K562 (cell line): ENCODE data around the gene RIMKLA. TPM values are rescaled to one million over a fixed set of nuclear protein-coding genes. Genes with fewer than 3 reads are reported as not detected.

ENCODE experiments used
- ATF3 ChIP-seq, 2 experiments: fragments of 450-650 bp in 1 of 2; sonication (generic) in 1 of 2; formaldehyde crosslinking in 1 of 2; IDR thresholded peaks in 1 of 2; conservative IDR thresholded peaks in 1 of 2; 2 replicates each; pipeline versions ENCODE4 v1.6.1 to v1.8.1; 2016 to 2023; ENCODE audit warnings: mild to moderate bottlenecking in 2 of 2, moderate library complexity in 2 of 2, inconsistent platforms in 1 of 2, missing genetic modification reagents in 1 of 2
- FOS ChIP-seq: IDR thresholded peaks from 3 replicates; pipeline ENCODE4 v1.6.1; 2011; ENCODE audit not compliant: insufficient read length; ENCODE audit errors: extremely low read depth
- FOXA3 ChIP-seq, 2 experiments: fragments of 450-650 bp in 1 of 2; sonication (generic) in 1 of 2; formaldehyde crosslinking; IDR thresholded peaks in 1 of 2; conservative IDR thresholded peaks in 1 of 2; 2 replicates each; pipeline versions ENCODE4 v1.4.0 to v1.8.0; 2020 to 2022; ENCODE audit warnings: mild to moderate bottlenecking in 2 of 2, missing genetic modification reagents in 1 of 2
- HEY1 ChIP-seq: fragments of 250-450 bp; sonication (Bioruptor Pico); IDR thresholded peaks from 2 replicates; pipeline ENCODE4 v1.5.0; 2020; ENCODE audit warnings: mild to moderate bottlenecking, moderate library complexity, borderline replicate concordance
- HMBOX1 ChIP-seq: sonication (generic); IDR thresholded peaks from 2 replicates; pipeline ENCODE4 v1.6.1; 2016
- NR2F6 ChIP-seq: fragments of 450-650 bp; formaldehyde crosslinking; IDR thresholded peaks from 2 replicates; pipeline ENCODE4 v1.4.0; 2020; ENCODE audit warnings: mild to moderate bottlenecking
- PYGO2 ChIP-seq: fragments of 450-650 bp; IDR thresholded peaks from 2 replicates; pipeline ENCODE4 v1.6.1; 2016; ENCODE audit warnings: mild to moderate bottlenecking, missing genetic modification characterization, moderate library complexity, missing compliant biosample characterization
- RB1 ChIP-seq: fragments of 450-650 bp; IDR thresholded peaks from 2 replicates; pipeline ENCODE4 v1.6.1; 2017; ENCODE audit warnings: low read depth, mild to moderate bottlenecking
- RBM17 ChIP-seq: fragments of 200-400 bp; formaldehyde crosslinking; IDR thresholded peaks from 2 replicates; pipeline ENCODE4 v1.6.1; 2017; ENCODE audit warnings: low read depth, mild to moderate bottlenecking, low read length, borderline replicate concordance
- SIN3A ChIP-seq, 2 experiments: fragments of 150-350 bp in 1 of 2; IDR thresholded peaks; 2 replicates each; pipeline ENCODE4 v1.6.1; 2011 to 2016; ENCODE audit warnings: borderline replicate concordance in 2 of 2, low read depth in 2 of 2, low read length in 2 of 2, mild to moderate bottlenecking in 2 of 2, moderate library complexity in 2 of 2; ENCODE audit not compliant: control insufficient read depth in 1 of 2
- SMARCA4 ChIP-seq: fragments of 450-650 bp; IDR thresholded peaks from 2 replicates; pipeline ENCODE4 v1.6.1; 2016
- SOX6 ChIP-seq: fragments of 450-650 bp; IDR thresholded peaks from 2 replicates; pipeline ENCODE4 v1.6.1; 2014; ENCODE audit warnings: mild to moderate bottlenecking
- polyA plus RNA-seq, 8 experiments: library from polyadenylated mRNA; depleted of rRNA in 4 of 8; stranded (reverse) in 5 of 8; unstranded in 3 of 8; fragments of >200 nt; fragmentation: Nextera tagmentation in 2 of 8; fragmentation: Illumina TruSeq in 1 of 8; extraction: Ambion mirVana in 2 of 8; extraction: Trizol in 1 of 8; gene quantifications; 2 replicates each; pipeline versions ENCODE4 v1.2.1 to v1.2.3, GENCODE V29; 2011 to 2014; ENCODE audit warnings: inconsistent platforms in 1 of 8, missing spikeins in 1 of 8
- total RNA-seq, 7 experiments: library from RNA; depleted of rRNA in 6 of 7; stranded (reverse); fragments of >200 nt in 6 of 7; fragmentation: Illumina TruSeq in 2 of 7; extraction: Trizol in 2 of 7; gene quantifications; 2 replicates each; pipeline versions ENCODE4 v1.2.1 to v1.2.3, GENCODE V29; 2011 to 2021; ENCODE audit warnings: low replicate concordance in 1 of 7
- TF ChIP-seq, protein P1 (sequence below), 2 experiments: fragments of 450-650 bp; conservative IDR thresholded peaks; 2 replicates each; pipeline ENCODE4 v1.6.1; 2017; ENCODE audit warnings: mild to moderate bottlenecking in 2 of 2, moderate library complexity in 2 of 2

RIMKLA gene
- total and polyA plus RNA-seq, 9 of the 15 experiments (the other 6 are each of a cell fraction or from before 2014, with no cell fraction given), result 0.02 TPM; not detected in 8

- TF ChIP-seq, protein P1, sequence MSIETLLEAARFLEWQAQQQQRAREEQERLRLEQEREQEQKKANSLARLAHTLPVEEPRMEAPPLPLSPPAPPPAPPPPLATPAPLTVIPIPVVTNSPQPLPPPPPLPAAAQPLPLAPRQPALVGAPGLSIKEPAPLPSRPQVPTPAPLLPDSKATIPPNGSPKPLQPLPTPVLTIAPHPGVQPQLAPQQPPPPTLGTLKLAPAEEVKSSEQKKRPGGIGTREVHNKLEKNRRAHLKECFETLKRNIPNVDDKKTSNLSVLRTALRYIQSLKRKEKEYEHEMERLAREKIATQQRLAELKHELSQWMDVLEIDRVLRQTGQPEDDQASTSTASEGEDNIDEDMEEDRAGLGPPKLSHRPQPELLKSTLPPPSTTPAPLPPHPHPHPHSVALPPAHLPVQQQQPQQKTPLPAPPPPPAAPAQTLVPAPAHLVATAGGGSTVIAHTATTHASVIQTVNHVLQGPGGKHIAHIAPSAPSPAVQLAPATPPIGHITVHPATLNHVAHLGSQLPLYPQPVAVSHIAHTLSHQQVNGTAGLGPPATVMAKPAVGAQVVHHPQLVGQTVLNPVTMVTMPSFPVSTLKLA (conservative IDR thresholded peaks at IDR 0.05), result no peak
- TF ChIP-seq ATF3 (IDR thresholded peaks at IDR 0.05) (no peak), ATF3 (CRISPR knock-in tag; conservative IDR thresholded peaks at IDR 0.05) (no peak), HMBOX1 (no peak), SMARCA4 (no peak), SOX6 (no peak), RB1 (no peak), PYGO2 (no peak), FOXA3 (CRISPR knock-in tag; conservative IDR thresholded peaks at IDR 0.05 in 1 of 2, IDR thresholded peaks at IDR 0.05 in 1 of 2) (no peak), SIN3A (IDR thresholded peaks at IDR 0.05; ENCODE audit: borderline replicate concordance in 2 of 2, control insufficient read depth in 1 of 2, low read depth in 2 of 2, low read length in 2 of 2) (no peak), HEY1 (CRISPR knock-in tag) (no peak), NR2F6 (no peak), FOS (no peak), RBM17 (no peak)
These were observed 11.7 kb downstream of the RIMKLA start (continued) for GRCh38 chr1:42392255-42392654.
